GM23338 (cell line): ENCODE data around the gene ZBTB25. TPM values are rescaled to one million over a fixed set of nuclear protein-coding genes. Genes with fewer than 3 reads are reported as not detected.

Experiments used
- ATAC-seq: fragments of 200-7000 bp; cut with Tn5 transposase; 3 replicates; pipeline ENCODE4 v1.9.1; 2020
- DNase-seq: peaks from one replicate; pipeline ENCODE4 v3.0.0-alpha.2; 2015; ENCODE audit warnings: low spot score
- H2AFZ ChIP-seq: fragments of 200-600 bp; sonication (generic); 2 replicates; pipeline ENCODE4 v1.8.0; 2016; ENCODE audit warnings: antibody characterized with exemption, mild to moderate bottlenecking, moderate library complexity
- H3F3A ChIP-seq: fragments of 200-600 bp; sonication (generic); replicated peaks from 2 replicates; pipeline ENCODE4 v1.8.0; 2017; ENCODE audit warnings: antibody characterized with exemption, mixed run types, low read depth
- H3K27ac ChIP-seq: fragments of 200-600 bp; sonication (generic); 2 replicates; pipeline ENCODE4 v1.6.1; 2016; ENCODE audit warnings: low read depth
- H3K27me3 ChIP-seq: fragments of 200-600 bp; sonication (generic); 2 replicates; pipeline ENCODE4 v1.8.0; 2016; ENCODE audit warnings: mild to moderate bottlenecking, mixed run types, moderate library complexity; ENCODE audit not compliant: insufficient read depth
- H3K36me3 ChIP-seq: fragments of 200-600 bp; sonication (generic); 2 replicates; pipeline ENCODE4 v1.8.0; 2016; ENCODE audit warnings: mild to moderate bottlenecking; ENCODE audit not compliant: insufficient read depth
- H3K4me1 ChIP-seq: fragments of 200-600 bp; sonication (generic); 2 replicates; pipeline ENCODE4 v1.8.0; 2016; ENCODE audit warnings: mild to moderate bottlenecking, moderate library complexity; ENCODE audit not compliant: insufficient read depth
- H3K4me2 ChIP-seq: fragments of 200-600 bp; sonication (generic); 2 replicates; pipeline ENCODE4 v1.7.1; 2017; ENCODE audit warnings: mixed run types
- H3K4me3 ChIP-seq: fragments of 200-600 bp; sonication (generic); 2 replicates; pipeline ENCODE4 v1.6.1; 2016; ENCODE audit warnings: mixed run types
- H3K79me2 ChIP-seq: fragments of 200-600 bp; sonication (generic); replicated peaks from 2 replicates; pipeline ENCODE4 v1.8.0; 2017; ENCODE audit warnings: mild to moderate bottlenecking; ENCODE audit not compliant: insufficient read depth
- H3K9me2 ChIP-seq: fragments of 200-600 bp; sonication (generic); 2 replicates; pipeline ENCODE4 v1.8.0; 2017; ENCODE audit not compliant: insufficient read depth
- H4K20me1 ChIP-seq: fragments of 200-600 bp; sonication (generic); replicated peaks from 2 replicates; pipeline ENCODE4 v1.8.0; 2017; ENCODE audit warnings: mild to moderate bottlenecking; ENCODE audit not compliant: insufficient read depth
- H3K27ac Mint-ChIP-seq: 2 replicates; pipeline ENCODE4 v1.8.0; 2020; ENCODE audit warnings: inconsistent platforms, mild to moderate bottlenecking, moderate library complexity, mixed read lengths
- H3K27me3 Mint-ChIP-seq: 3 replicates; pipeline ENCODE4 v1.8.0; 2022; ENCODE audit warnings: low read depth, mild to moderate bottlenecking, moderate library complexity, mixed read lengths, inconsistent platforms; ENCODE audit not compliant: insufficient read depth, poor library complexity
- H3K36me3 Mint-ChIP-seq: 3 replicates; pipeline ENCODE4 v1.8.0; 2021; ENCODE audit warnings: low read depth, mild to moderate bottlenecking, inconsistent platforms, moderate library complexity, mixed read lengths
- H3K4me1 Mint-ChIP-seq: 3 replicates; pipeline ENCODE4 v1.8.0; 2020; ENCODE audit warnings: mild to moderate bottlenecking, inconsistent platforms, mixed read lengths
- H3K4me3 Mint-ChIP-seq: 3 replicates; pipeline ENCODE4 v1.8.0; 2021; ENCODE audit warnings: moderate library complexity, mild to moderate bottlenecking, inconsistent platforms, mixed read lengths
- H3K9me3 Mint-ChIP-seq: 3 replicates; pipeline ENCODE4 v1.8.0; 2020; ENCODE audit warnings: moderate library complexity, mild to moderate bottlenecking, inconsistent platforms, mixed read lengths
- CREB1 ChIP-seq: fragments of 250-450 bp; sonication (Bioruptor Pico); IDR thresholded peaks from 2 replicates; pipeline ENCODE4 v1.5.0; 2020; ENCODE audit warnings: low read depth, mild to moderate bottlenecking, moderate library complexity
- CTCF ChIP-seq, 2 experiments: fragments of 200-600 bp in 1 of 2; sonication (generic) in 1 of 2; conservative IDR thresholded peaks; 2 replicates each; pipeline versions ENCODE4 v1.5.1 to v1.6.1; 2016 to 2017; ENCODE audit warnings: antibody characterized with exemption in 2 of 2, low read depth in 2 of 2, mild to moderate bottlenecking in 2 of 2, moderate library complexity in 1 of 2
- EZH2phosphoT487 ChIP-seq: fragments of 200-600 bp; sonication (generic); IDR thresholded peaks from one replicate; pipeline ENCODE4 v1.8.1; 2018; ENCODE audit warnings: antibody characterized with exemption; ENCODE audit not compliant: unreplicated experiment
- JUNB ChIP-seq: IDR thresholded peaks from one replicate; pipeline ENCODE4 v1.6.1; 2016; ENCODE audit warnings: antibody characterized with exemption; ENCODE audit not compliant: unreplicated experiment
- NANOG ChIP-seq: IDR thresholded peaks from 2 replicates; pipeline ENCODE4 v1.6.1; 2016; ENCODE audit warnings: antibody characterized with exemption, borderline replicate concordance
- POLR2AphosphoS5 ChIP-seq: IDR thresholded peaks from 2 replicates; pipeline ENCODE4 v1.6.1; 2016; ENCODE audit warnings: antibody characterized with exemption, low read depth
- REST ChIP-seq: IDR thresholded peaks from one replicate; pipeline ENCODE4 v1.6.1; 2018; ENCODE audit warnings: antibody characterized with exemption; ENCODE audit not compliant: unreplicated experiment
- STAT1 ChIP-seq: IDR thresholded peaks from one replicate; pipeline ENCODE4 v1.6.1; 2016; ENCODE audit warnings: antibody characterized with exemption; ENCODE audit not compliant: unreplicated experiment
- ZNF331 ChIP-seq: fragments of 250-450 bp; sonication (Bioruptor Pico); IDR thresholded peaks from 2 replicates; pipeline ENCODE4 v1.5.0; 2020; ENCODE audit warnings: low read depth, mild to moderate bottlenecking, moderate library complexity
- polyA plus RNA-seq: library from polyadenylated mRNA; unstranded; fragments of >200 nt; fragmentation: Nextera tagmentation; extraction: Ambion mirVana; gene quantifications from 2 replicates; pipeline ENCODE4 v1.2.1, GENCODE V29; 2016
- total RNA-seq: library from RNA; depleted of rRNA; stranded (reverse); fragments of >200 nt; shearing (Covaris generic); gene quantifications from 2 replicates; pipeline ENCODE4 v1.2.3, GENCODE V29; 2014

Gene ZBTB25
- total and polyA plus RNA-seq, 2 experiments from 2014 or later = 5.8 to 8.0 TPM

DNA sequence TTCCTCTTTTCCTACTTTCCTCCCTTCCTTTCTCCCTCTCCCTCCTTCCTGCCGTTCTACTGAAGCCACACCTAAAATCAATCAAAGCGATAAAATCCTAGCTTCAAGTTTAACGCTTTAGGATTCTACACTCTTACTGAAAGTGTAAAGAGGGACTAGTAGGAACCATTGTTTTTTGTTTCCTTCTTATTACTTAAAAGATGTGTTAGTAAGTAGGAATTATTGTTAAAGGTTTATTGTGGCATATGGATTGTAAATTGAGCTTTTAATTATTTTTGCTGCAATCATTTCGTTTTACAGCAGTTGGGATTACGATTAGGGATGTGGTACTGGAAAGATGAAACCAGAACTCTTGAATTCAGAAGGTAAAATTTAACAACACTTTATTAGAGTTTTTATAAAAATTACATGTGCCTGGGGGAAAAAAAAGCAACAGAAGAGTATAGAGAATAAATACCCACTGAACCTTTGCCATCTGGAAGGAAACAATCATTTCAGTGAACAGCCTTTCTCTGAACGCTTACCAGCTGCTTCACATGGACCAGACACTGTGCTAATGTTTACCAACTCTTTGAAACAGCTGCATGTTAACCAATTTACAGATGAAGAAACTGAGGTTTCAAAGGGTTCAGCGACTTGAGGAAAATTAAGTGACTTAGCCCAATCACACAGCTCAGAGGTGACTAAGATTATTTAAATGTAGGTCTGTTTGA, 47.1 kb upstream of the ZBTB25 start (continued):
- TF ChIP-seq EZH2phosphoT487 (no peak), ZNF331 (no peak), NANOG (no peak), STAT1 (no peak), POLR2AphosphoS5 (no peak)

DNA sequence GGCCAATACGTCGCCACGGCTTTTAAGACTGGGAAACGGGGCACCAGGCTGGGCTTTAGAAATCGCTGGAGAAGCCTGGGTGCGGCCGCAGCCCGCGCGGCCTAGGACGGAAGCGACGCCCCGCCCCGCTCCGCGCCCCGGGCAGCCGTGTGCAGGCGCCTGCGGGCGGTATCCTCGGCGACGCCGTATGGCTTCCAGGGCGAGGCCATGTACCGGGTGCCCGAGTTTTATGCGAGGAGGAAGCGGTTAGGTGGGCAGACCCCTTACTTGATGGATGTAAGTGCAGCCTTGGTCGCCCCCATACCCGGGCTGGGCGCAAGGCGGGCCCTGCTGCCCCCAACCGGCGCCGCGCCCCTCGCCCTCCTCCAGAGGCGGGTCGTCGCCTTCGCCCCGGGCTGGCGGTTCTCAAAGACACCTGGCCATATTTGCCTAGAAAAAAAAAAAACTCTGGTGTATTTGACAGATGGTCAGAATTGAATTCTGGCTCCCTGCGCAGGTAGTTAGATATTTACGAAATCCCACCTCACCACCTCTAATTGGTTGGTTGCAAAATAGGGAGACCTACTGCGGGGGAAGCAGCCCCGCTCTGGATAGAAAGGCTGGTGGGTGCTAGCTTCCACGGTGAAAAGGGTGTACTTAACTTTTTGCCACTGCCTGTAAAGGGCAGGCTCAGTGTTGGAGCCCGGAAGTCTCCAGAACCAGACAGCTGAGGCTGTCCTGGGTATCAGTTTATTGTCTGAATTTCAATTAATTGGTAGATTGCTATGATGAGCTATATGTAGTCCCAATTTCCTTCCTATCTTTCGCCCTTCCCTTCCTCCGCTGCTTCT, 46.4 kb upstream of the ZBTB25 start, which contains the start of gene PPP1R36:
Gene PPP1R36 (plus strand): TSS at position 171 of the 830 bp plus-strand sequence. CDS start 37 bp downstream, at position 208.
- Mint-ChIP-seq H3K27ac (no peak within 1 kb of the TSS; the same call in 1 of the 2 replicates), H3K36me3 (no peaks in the 10 kb centered on the region), H3K4me3 (peak within 1 kb of the TSS; percentile 64), H3K9me3 (no peaks in the 10 kb centered on the region), H3K27me3 (peaks cover 10% of the 10 kb centered on the region), H3K4me1 (peaks cover 22% of the 10 kb centered on the region)
- DNase-seq (peak; percentile 84), ATAC-seq (peak; percentile 92)
- peak within 1 kb of the TSS; percentile 78; the same call in 1 of the 2 replicates for H2AFZ ChIP-seq
- H3K79me2 ChIP-seq = peaks cover 16% of the 10 kb centered on the region
- peak in 1 of 2 experiments; percentile 12; a peak in 1 of 4 replicates for TF ChIP-seq CTCF (conservative IDR thresholded peaks at IDR 0.05; ENCODE audit: low read depth in 2 of 2)
- no peak for TF ChIP-seq EZH2phosphoT487
- peak; percentile 46; the same call in 1 of the 2 replicates for TF ChIP-seq POLR2AphosphoS5
- no peaks in the 10 kb centered on the region for H4K20me1 ChIP-seq
- H3K27ac ChIP-seq = no peak within 1 kb of the TSS
- H3K4me2 ChIP-seq = peak within 1 kb of the TSS; percentile 87
- peak within 1 kb of the TSS; percentile 61 for H3K4me3 ChIP-seq
- H3K27me3 ChIP-seq = peaks cover 11% of the 10 kb centered on the region
- no peaks in the 10 kb centered on the region for H3K9me2 ChIP-seq
- no peaks in the 10 kb centered on the region for H3F3A ChIP-seq
- no peaks in the 10 kb centered on the region for H3K36me3 ChIP-seq
- H3K4me1 ChIP-seq = peaks cover 17% of the 10 kb centered on the region

- peaks cover 27% of the 10 kb centered on the region for H3K4me1 Mint-ChIP-seq
- peak overlapping the region; percentile 87 for H3K4me2 ChIP-seq
- H2AFZ ChIP-seq = no peak overlapping the region
- no peaks in the 10 kb centered on the region for H3K9me2 ChIP-seq
- peaks cover 20% of the 10 kb centered on the region for H3K79me2 ChIP-seq
- no peaks in the 10 kb centered on the region for H3F3A ChIP-seq
- H4K20me1 ChIP-seq = no peaks in the 10 kb centered on the region
- H3K36me3 ChIP-seq = no peaks in the 10 kb centered on the region
- H3K4me1 ChIP-seq = peaks cover 17% of the 10 kb centered on the region
- no peaks in the 10 kb centered on the region for H3K9me3 Mint-ChIP-seq
- H3K27ac Mint-ChIP-seq = no peak overlapping the region
- H3K4me3 ChIP-seq = peak overlapping the region; percentile 61
- peaks cover 8% of the 10 kb centered on the region for H3K27me3 Mint-ChIP-seq
- H3K27ac ChIP-seq = no peak overlapping the region
- no peak for ATAC-seq
- no peak for DNase-seq
- no peaks in the 10 kb centered on the region for H3K36me3 Mint-ChIP-seq
- H3K27me3 ChIP-seq = peaks cover 11% of the 10 kb centered on the region
- H3K4me3 Mint-ChIP-seq = peak overlapping the region; percentile 60; the same call in 2 of the 3 replicates
- TF ChIP-seq CREB1 (CRISPR knock-in tag) (no peak), JUNB (no peak), REST (no peak), STAT1 (no peak), POLR2AphosphoS5 (no peak)
Measured at GRCh38 chr14:64549016-64549415, 45.4 kb upstream of the ZBTB25 start.
